ENCODE measurements around the gene VSIG8.

Gene VSIG8

DNA sequence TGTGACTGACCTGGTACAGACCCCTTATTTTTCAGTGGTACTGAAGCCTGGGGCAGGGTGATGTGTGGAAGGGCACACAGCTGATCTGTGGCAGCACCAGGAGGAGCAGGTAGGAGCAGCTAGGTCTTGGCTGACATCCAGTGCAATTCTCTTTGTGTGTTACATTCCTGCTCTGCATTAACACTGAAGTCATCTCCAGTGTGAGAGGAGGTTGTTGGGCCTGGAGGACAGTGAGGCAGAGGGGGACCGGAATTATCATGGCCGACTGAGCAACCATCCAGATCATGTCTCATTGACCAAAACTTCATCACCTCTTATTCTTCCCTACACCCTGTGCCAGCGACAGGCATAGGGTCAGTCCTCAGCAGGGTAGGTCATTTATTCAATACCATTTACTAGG lies 34.3 kb downstream of the VSIG8 start:
- DNase-seq: no peak

GRCh38 chr1:159827549-159827948 lies 34.9 kb downstream of the VSIG8 start:
- no peak for DNase-seq

GRCh38 chr1:159827102-159827490 lies 35.4 kb downstream of the VSIG8 start:
- DNase-seq: no peak

- no peak for DNase-seq
Measured at GRCh38 chr1:159826441-159827101, 35.9 kb downstream of the VSIG8 start, which contains the start of gene SLAMF8. TSS of gene SLAMF8 (plus strand) at chr1:159826873. CDS start at chr1:159826899, 26 bp downstream.

GRCh38 chr1:159825564-159825963 lies 36.9 kb downstream of the VSIG8 start:
- DNase-seq: no peak

- no peak for DNase-seq
Measured at GRCh38 chr1:159823406-159823805, 39.1 kb downstream of the VSIG8 start.

DNA sequence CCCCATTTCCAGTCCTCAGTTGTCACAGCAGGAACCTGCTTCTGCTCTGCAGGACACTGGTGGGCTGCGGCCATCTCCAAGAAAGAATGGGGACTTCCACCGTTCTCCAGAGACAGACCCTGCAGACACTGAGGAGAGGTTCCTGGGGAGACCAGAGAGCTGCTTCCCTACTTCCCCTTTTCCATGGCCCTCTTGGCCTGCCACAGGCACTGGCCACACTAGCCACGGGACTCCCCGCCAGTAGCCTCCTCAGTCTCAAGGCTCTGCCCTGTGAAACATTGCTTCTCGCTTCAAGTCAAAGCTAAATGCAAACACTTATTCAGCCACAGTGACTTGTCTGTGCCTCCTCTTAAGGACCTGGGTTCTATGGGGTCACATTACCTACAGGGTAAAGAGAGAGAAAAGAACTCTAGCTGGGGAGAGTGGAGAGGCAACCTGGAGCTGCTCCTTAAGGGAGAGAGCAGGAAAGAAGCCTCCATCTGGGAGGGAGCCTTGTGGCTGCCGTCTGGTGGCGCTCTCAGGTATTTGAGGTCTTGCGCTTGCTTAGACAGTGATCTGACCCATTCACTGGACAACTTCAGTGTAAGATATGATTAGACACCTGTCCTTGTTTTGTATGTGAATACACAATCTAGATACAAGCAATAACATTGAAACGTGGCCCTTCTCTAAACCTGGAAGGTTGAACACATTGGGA lies 41.1 kb downstream of the VSIG8 start:
- no peak for DNase-seq

- DNase-seq: peak; percentile 32
Measured at GRCh38 chr1:159817276-159818041, 45.0 kb downstream of the VSIG8 start.

- no peak for DNase-seq
Measured at GRCh38 chr1:159815926-159816325, 46.5 kb downstream of the VSIG8 start.

GRCh38 chr1:159804924-159805323 lies 57.5 kb downstream of the VSIG8 start:
- DNase-seq: peak; percentile 74

All from HCEC 1CT (cell line).